ENCODE measurements around the gene INVS.
"Not testable (repeated sequence)": the region's sequence is repeated elsewhere in the genome, so short reads cannot be mapped to it uniquely, and the experiment has no call there.

INVS gene

GRCh38 chr9:100083448-100084127, 15.5 kb upstream of the INVS start:
- no peak for DNase-seq

GRCh38 chr9:100084128-100084453, 15.0 kb upstream of the INVS start:
- DNase-seq: no peak

GRCh38 chr9:100084734-100085133, 14.3 kb upstream of the INVS start:
- DNase-seq: no peak

- DNase-seq: no peak
Observed at GRCh38 chr9:100086097-100086635, 12.9 kb upstream of the INVS start.

GRCh38 chr9:100087218-100087617, 11.8 kb upstream of the INVS start:
- no peak for DNase-seq

- DNase-seq: no peak
Observed at GRCh38 chr9:100088202-100088601, 10.8 kb upstream of the INVS start.

- DNase-seq: no peak
Observed at GRCh38 chr9:100090880-100091279, 8.2 kb upstream of the INVS start.

GRCh38 chr9:100091650-100092049, 7.4 kb upstream of the INVS start:
- no peak for DNase-seq

- no peak for DNase-seq
Observed at GRCh38 chr9:100092066-100092465, 7.0 kb upstream of the INVS start.

GRCh38 chr9:100094411-100094810, 4.6 kb upstream of the INVS start:
- not testable (repeated sequence) for DNase-seq

- DNase-seq: no peak
Observed at GRCh38 chr9:100096378-100096916, 2.6 kb upstream of the INVS start.

- DNase-seq: peak; percentile 59
Observed at GRCh38 chr9:100098046-100098886, 777 bp upstream of the INVS start.

GRCh38 chr9:100099722-100100042, 639 bp downstream of the INVS start:
- DNase-seq: no peak

- no peak for DNase-seq
Observed at GRCh38 chr9:100100146-100100667, 1.2 kb downstream of the INVS start.

- DNase-seq: no peak
Observed at GRCh38 chr9:100101608-100102007, 2.6 kb downstream of the INVS start.

GRCh38 chr9:100104314-100104713, 5.3 kb downstream of the INVS start:
- no peak for DNase-seq

GRCh38 chr9:100105861-100106260, 6.8 kb downstream of the INVS start:
- no peak for DNase-seq

GRCh38 chr9:100106616-100107015, 7.6 kb downstream of the INVS start:
- DNase-seq: no peak

- no peak for DNase-seq
Observed at GRCh38 chr9:100108559-100108958, 9.5 kb downstream of the INVS start.

GRCh38 chr9:100111235-100111634, 12.2 kb downstream of the INVS start:
- peak; percentile 92 for DNase-seq

- no peak for DNase-seq
Observed at GRCh38 chr9:100112677-100113336, 13.8 kb downstream of the INVS start.

GRCh38 chr9:100117316-100117715, 18.3 kb downstream of the INVS start:
- DNase-seq: no peak

GRCh38 chr9:100120286-100120685, 21.2 kb downstream of the INVS start:
- DNase-seq: no peak

Measured in femur (tissue), 1 donor.